GM19025 (cell line): ENCODE results near the gene VDR.

Experiments used
- ATAC-seq: cut with Tn5 transposase; IDR thresholded peaks from one replicate; pipeline ENCODE4 v1.9.1; 2021; ENCODE audit warnings: mild to moderate bottlenecking, low read depth, moderate library complexity; ENCODE audit not compliant: unreplicated experiment

The VDR gene

DNA sequence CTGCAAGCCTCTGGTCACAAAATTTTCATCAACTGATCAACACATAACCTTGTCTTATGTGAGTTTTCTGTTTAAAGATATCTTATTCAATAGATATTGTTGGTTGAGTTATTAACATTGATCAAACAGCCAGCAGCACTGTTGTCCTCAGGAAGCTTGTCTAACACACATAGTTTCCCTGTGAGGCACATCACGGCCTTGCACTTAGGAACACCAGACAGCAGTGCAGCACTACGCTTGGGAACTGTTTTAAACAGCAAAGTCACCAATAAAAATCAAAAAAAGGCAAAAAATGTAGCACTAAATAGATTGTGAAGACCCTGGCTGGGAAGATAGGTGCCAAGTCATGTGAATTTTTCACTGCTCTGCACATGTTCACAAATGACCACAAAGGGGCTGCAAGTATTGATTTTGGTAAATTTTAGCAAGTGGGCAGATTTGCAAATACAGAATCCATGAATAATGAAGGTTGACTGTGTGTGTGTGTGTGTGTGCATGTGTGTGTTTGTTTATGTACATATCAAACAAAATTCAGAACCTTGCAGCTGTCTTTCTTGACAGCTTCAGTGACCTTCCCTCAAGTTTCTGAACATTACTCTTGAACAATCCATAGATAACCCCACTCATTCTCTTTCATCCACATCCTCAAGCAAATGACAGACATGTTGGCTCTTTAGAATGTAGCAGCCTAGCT lies 28.9 kb downstream of the VDR start:
- no peak for ATAC-seq

DNA sequence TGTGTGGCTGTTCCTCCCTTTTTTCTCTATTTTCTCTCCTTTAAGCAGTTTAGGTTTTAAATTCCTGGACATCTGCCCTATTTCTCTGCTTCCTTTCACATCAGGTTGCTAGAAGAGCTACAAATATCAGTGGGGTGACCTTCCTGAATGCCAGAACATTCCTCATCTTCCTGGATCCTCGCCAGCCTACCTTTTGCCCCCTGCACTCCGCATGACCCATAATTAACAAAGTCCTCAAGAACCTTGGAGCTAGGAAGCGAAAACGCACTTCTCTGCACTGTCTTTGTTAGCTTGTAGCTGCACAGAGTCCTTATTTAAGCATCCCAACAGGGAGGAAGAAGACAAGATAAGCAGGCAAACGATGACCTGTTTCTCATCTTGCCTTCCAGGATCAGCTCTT lies 30.5 kb downstream of the VDR start:
- no peak for ATAC-seq

DNA sequence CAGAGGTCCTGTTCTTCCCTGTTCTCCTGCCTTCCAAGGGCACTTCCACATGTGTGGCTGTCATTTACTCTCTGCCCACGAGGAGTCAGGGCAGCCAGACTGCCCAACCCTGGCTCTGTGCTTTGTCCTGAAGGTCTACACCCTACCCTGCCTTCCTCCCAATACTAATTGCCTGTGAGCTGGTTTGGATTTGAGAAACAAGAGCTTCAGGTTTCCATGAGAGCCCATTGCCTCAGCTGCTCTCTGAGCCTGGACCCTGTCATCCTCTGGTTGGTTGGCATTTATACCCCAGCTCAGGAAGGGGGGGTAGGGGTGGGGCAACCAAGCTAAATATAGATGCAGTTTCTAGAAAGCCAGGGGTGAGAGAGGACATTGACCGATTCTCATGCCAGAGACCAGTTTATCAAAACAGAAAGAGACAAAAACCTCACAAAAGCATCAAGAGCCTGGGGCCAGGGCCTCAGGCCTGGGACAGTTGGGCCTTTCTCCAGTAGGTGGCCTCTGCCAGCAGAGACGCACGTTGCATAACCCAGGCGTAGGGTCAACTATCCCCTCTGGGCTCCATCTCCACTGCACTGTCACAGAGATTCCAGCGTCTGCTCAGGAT lies 34.5 kb downstream of the VDR start:
- peak; percentile 39 for ATAC-seq

DNA sequence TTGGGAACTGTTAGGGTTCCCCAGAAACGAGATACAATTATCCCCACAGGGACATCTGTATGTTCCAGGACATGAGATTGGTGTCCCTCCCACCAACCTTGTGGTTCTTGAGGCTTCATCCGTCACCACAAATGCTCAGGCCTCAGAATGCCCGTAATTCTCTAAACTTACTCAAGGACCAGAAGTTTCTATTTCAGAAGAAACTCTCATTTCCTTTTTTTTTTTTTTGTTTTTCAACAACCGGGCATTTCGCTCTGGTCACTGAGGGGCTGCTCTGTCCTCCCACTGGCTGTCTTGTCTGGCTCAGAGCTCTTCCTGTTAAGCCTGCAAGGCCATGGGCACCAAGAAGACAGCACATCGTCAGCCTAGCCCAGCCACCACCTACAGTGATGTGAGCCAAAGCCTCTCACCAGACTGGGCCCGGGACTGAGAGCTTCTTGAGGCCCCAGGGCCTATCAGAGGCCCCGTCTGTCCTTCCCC lies 36.2 kb downstream of the VDR start:
- ATAC-seq, result peak; percentile 63

DNA sequence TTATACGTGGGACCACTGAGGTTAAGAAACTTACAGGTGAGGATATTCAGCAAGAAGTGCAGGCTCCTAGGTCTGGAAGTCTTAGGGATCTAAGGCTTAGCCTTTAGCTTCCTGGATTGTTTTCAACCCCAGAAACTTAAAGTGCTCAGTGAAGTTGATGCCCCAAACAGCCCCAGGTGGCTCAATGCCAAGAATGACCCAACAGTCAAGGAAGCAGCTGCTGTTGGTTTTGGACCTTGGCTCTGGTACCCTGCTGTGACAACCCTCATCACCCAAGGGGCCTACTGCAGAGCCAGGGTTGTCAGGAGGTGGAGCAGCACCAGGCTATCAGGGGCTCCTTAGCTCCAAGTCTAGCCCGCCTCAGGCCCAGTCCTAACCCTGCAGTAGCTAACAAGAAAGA lies 36.8 kb downstream of the VDR start:
- ATAC-seq, result no peak

DNA sequence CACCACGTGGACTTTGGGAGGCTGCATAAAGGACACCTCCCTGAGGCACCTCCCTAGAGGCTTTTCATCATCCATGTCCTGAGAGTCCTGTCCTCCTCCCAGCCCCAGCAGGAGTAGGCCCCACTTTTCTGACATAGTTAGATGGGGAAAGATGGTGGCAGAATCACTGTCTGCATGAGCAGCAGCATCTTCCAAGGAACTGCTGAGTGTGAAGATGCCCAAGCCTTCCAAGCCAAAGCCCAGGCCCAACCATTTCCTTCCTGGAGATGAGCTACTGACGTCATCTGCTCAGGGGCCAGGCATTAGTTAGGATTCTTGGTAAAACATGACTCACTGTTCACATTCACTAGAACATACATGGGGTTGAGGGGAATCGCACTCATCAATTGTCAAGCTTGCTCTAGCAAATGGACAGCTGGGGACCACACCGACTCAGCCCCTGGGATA lies 37.3 kb downstream of the VDR start:
- ATAC-seq, result no peak

DNA sequence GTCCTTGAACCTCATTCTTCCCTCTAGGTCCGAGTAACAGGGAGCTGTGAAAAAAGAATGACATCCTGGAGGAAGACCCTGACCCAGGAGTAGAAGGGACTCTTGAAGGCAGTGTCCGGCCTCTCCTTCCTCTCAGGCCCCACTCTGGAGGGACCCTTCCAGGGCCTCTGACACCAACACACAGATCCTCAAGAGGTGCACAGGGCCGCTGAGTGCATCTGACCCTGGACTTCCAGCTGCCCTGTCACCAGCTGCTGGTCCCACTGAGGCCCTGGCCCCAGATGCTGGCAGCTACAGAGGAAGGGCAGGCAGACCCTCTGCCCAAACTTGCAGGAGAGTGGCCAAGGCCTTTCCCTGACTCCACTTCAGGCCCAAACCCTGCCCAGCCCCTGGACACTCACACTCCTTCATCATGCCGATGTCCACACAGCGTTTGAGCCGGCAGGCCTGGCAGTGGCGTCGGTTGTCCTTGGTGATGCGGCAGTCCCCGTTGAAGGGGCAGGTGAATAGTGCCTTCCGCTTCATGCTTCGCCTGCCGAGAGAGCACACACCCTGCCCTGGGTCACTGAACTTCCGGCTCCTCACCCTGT lies 40.1 kb downstream of the VDR start:
- ATAC-seq, result no peak

DNA sequence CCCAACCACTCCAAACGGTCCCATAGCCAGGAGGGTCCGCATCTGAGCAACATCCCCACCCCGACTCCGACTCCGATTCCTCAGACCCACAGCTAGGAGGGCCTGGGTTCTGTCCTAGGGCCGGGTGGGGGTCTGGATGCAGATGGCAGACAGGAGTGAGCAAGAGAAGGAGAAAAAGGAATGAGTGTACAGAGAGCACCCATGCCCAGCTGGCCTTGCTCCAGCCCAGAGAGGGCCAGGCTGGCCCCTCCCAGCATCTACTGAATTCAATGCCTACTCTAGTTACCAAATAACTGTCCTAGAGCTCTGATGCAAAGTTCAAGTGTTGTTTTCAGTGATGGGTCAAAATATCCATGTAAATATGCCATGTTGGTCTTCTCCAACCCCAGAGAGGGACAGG lies 40.8 kb downstream of the VDR start:
- no peak for ATAC-seq

DNA sequence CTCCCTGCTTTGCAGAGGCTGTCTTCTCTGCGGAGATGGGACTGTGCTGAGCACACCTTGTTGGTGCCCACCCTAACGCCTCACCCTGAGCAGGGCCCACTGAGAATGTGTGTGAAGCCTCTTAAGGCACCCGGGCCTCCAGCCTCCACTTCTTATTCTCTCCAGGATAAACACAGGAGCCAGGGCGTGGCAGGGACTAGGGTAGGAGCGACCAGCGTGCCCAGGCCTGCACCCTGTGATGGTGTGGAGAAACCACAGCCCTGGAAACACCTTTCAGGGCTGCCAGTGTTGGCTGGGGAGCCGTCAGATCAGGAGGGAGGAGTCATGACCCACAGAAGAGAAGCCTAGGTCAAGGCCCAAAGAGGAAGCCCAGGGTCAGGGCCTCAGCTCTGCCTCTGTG lies 41.3 kb downstream of the VDR start:
- no peak for ATAC-seq

DNA sequence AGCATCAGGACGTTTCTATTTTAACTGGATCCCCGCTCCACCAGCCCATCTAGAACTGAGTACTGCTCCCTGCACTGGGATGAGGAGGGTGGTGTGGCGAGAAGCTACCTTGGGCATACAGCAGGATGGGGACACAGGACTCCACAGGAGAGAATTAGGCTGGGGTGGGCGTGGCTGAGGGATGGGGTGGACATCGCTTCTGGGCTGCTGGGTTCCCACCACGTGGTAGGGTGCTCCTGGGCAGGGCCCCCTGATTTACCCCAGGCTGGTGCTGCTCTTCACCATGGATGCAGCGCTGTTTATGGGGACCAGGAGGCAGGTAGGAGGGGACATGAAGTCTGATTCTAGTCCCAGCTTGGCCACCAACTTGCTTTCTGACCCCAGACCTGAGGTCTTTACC lies 41.9 kb downstream of the VDR start:
- no peak for ATAC-seq

DNA sequence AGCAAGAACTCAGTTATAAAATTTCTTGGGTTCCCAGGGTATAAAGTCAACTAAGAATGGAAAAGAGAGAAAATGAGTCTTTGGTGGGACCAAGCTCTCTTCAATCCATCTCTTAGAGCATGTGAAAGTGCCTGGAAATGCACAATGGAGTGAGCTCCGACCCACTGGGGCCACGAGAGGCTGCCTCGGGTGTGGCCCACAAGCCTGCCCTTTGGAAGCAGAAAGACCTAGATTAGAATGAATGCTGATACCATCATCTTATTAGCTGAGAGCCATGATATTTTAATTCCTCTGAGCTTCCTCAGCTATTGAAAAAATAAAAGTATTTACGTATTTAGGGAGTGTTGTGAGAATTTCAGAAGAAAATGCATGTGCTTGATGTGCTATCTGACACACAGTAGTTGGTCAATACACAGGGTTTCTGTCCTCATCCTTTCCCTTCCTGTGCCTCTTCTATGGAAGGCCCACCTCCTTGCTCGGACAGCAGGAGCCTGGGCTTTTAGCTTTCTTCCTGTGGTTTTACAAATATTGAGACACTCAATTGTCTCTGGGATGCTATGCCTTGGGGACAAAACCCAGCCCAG lies 42.5 kb downstream of the VDR start:
- ATAC-seq, result no peak

DNA sequence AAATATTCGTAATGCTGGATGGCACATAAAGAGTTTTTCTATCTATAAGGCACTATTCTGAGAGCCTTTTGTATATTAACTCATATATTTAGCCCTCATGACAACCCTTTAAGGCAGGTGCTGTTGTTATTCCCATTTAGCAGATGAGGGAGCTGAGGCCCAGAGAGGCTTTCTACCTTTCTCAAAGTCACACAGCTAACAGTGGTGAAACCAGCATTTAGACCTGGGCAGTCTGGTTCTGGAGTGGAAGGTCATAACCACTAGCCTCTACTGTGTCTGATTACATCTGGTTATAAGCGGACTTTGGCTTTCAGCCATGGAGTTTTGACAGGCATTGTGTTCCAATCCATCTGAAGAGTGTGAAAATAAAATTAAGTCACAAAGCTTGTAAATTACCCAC lies 43.9 kb downstream of the VDR start:
- ATAC-seq, result no peak

DNA sequence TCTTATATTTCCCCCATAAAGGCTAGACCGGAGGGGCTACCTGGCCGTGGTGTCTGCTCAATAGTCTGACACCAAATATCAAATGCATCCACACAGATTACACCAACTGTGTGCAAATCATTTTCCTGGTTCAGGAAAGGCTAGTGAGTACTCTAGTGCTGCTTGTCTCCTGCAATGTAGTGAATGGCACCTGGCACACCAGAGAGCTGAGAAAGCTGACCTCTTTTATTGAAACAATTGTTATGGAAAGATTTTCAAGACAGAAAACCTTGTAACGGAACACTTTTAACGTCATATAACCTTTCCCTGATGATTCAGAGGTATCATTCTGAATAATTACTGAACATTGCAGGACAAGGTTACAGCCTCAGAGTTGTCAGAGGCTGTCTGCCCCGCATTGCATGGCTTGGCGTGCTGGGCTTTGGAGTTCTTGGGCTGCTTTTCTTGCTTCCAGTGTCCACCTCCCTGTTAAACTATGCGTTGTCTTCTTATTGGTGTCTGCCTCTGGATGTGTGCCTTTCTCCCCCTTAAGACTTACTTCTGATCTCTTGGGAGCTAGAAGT lies 44.4 kb downstream of the VDR start:
- no peak for ATAC-seq

DNA sequence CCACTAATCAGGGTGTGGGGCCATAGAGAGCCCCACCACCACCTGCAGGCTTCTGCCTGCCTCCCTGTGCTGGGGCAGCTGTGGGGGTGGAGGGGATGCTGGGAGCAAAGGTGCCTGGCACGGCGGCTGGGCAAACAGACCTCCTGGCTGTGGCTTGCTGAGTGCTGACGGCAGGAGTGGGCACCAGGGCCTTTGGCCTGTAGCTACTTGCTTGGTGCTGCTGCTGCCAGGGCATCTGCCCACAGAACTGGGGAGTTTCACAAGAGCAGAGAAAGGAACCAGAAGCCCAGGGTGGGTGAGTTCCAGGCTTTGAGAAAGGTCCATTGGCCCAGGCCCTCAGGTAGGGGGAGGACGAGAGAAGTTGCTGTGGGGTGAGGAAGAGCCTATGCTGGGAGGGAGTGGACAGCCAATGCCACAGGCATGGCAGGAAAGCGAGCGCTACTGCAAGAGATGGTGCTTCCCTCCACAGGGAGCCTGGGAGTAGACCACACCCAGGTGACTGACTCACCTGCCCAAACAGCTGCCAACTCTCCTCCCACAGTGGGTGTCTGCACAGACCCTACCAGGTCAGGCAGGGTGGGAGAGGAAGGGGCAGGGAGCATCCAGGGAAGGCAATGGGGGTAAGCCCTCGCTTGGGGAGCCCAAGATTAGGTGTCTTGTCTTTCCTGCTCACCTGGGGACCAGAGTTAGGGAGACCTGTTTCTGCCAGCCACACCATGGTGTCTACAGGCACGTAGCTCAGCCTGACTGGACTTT lies 46.1 kb downstream of the VDR start:
- ATAC-seq, result no peak

DNA sequence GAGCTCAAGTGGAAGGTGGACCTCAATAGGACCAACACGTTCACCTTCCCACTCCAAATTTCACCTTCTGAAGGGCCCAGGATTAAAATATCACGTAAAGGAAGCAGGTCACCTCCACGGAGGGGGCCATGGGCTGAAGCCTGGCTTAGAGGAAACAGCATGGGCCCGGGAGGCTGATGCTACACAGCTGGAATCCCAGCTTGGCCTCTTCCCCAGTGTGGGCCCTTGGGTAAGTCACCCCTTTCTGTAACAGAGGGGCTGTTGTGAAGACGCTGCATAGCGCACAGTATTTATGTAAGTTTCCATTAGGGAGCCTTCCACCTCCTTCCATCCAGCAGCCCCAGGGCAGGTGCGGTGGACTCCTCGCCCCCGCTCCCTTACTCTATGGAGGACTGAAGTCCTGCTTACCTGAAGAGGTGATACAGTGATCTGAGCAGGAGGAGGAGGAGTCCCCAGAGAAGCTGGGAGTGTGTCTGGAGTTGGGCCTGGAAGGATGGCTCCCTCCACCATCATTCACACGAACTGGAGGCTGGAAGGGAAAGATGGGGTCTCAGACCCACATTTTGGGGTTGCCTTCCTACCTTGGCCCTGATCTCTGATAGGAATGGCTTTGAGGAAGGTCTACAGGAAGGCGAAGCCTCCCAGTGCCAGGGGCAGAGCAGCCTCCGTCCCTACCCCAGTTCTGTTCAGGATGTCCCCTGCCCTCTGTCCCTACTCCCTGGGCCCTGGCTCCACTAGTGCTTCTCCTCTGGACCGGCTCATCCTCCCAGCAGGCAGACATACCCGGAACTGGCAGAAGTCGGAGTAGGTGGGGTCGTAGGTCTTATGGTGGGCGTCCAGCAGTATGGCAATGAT lies 47.8 kb downstream of the VDR start:
- no peak for ATAC-seq

DNA sequence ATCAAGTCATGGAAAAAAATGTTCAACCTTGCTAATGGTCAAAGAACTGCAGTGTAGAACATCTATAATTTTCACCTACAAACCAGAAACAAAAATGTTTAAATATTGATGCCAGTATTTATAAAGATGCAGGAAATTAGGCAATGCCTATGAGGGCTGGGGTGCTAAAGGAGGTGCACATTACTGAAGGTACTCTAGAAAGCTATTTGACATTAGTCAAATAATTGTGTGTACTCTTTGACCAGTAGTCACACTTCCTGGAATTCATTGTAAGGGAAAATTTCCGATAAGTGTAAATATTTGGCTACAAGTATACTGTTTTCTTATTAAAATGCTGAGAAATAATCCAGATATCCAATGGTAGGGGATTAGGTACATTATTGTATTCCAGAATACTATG lies 48.7 kb downstream of the VDR start:
- ATAC-seq, result no peak

DNA sequence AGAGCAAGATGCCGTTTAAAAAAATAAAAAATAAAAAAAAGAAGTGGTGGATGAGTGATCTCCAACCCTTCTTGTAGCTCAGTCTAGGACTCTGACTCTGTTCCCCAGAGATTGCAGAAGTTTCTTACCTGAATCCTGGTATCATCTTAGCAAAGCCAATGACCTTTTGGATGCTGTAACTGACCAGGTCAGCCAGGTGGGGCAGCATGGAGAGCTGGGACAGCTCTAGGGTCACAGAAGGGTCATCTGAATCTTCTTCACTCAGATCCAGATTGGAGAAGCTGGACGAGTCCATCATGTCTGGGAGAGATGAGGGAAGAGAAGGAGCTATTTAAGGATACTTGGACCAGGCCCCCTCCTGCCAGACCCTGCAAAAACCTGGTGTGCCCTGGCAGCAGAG lies 49.3 kb downstream of the VDR start:
- no peak for ATAC-seq

DNA sequence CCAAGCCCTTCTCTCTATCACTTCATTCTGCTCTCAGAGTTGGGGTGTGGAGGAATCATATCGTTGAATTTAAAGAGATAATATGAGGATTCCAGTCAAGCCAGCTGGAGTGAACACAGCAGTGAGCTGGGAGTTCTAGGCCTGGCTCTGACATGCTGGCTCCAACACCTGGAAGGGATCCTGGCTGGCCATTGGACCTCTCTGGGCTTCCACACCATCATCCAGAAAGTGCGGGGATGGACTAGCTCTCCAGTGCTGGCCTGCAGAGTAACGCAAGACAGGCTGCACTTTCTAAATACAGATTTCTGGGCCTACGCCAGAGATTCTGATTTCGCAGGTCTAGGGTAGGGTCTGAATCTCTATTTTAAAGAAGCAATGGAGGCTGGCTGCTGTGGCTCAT lies 50.3 kb downstream of the VDR start:
- ATAC-seq, result no peak

DNA sequence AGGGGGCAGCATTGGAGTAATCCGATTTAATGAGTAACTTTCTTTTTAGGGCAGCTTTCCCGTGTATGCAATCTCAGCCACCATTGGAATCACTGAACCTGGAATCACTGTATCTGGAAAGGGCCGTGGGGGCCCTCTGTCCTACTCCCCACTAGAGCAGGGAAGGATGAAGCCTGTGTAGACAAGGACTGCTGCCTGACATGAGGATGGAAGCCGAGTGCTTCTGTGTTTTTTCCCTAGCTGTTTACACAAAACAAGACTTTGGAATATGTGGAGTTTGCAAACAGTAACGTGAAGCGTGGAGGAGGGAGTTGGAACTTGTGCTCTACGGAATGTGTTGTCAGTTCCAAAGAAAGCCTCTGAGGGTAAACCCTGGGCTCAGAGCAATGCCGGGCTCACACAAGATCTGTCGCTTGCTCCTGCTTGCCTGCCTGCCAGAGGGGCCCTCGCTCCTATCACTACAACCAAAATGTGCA lies 52.7 kb downstream of the VDR start:
- ATAC-seq, result no peak
